Karpas-422 (cell line): ENCODE results near the gene ANXA3. TPM values are rescaled to one million over a fixed set of nuclear protein-coding genes. Genes with fewer than 3 reads are reported as not detected.
"Not testable (repeated sequence)": the region's sequence is repeated elsewhere in the genome, so short reads cannot be mapped to it uniquely, and the experiment has no call there.

Experiments used
- DNase-seq: peaks from one replicate; pipeline ENCODE4 v3.0.0-alpha.2; 2015
- H2AFZ ChIP-seq: fragments of 200-600 bp; sonication (generic); 2 replicates; pipeline ENCODE4 v1.6.1; 2014; ENCODE audit warnings: antibody characterized with exemption, low read length, mixed read lengths
- H3K27ac ChIP-seq: fragments of 200-600 bp; sonication (generic); 2 replicates; pipeline ENCODE4 v1.5.1; 2014; ENCODE audit warnings: mild to moderate bottlenecking, low read length, moderate library complexity
- H3K27me3 ChIP-seq: fragments of 200-600 bp; sonication (generic); 2 replicates; pipeline ENCODE4 v1.6.1; 2014; ENCODE audit warnings: low read length, mixed read lengths
- H3K36me3 ChIP-seq: fragments of 200-600 bp; sonication (generic); 2 replicates; pipeline ENCODE4 v1.6.1; 2014; ENCODE audit warnings: low read length, mixed read lengths; ENCODE audit not compliant: insufficient read depth
- H3K4me1 ChIP-seq: fragments of 200-600 bp; sonication (generic); 2 replicates; pipeline ENCODE4 v1.6.1; 2014; ENCODE audit warnings: mild to moderate bottlenecking, low read length, mixed read lengths
- H3K4me2 ChIP-seq: fragments of 200-600 bp; sonication (generic); 2 replicates; pipeline ENCODE4 v1.6.1; 2014; ENCODE audit warnings: low read length, low read depth, mild to moderate bottlenecking; ENCODE audit not compliant: poor library complexity, severe bottlenecking
- H3K4me3 ChIP-seq: fragments of 200-600 bp; sonication (generic); 2 replicates; pipeline ENCODE4 v1.5.1; 2014; ENCODE audit warnings: mild to moderate bottlenecking, antibody characterized with exemption, low read length, mixed read lengths
- H3K79me2 ChIP-seq: fragments of 200-600 bp; sonication (generic); 2 replicates; pipeline ENCODE4 v1.6.1; 2014; ENCODE audit warnings: mild to moderate bottlenecking, low read length, mixed read lengths
- H3K9ac ChIP-seq: fragments of 200-600 bp; sonication (generic); 2 replicates; pipeline ENCODE4 v1.6.0; 2014; ENCODE audit warnings: low read length
- H3K9me2 ChIP-seq: fragments of 200-600 bp; sonication (generic), shearing (Covaris generic); replicated peaks from 2 replicates; pipeline ENCODE4 v1.6.0; 2014; ENCODE audit warnings: mild to moderate bottlenecking, low read length, moderate library complexity; ENCODE audit not compliant: insufficient read depth
- H3K9me3 ChIP-seq: fragments of 300-700, 200-600 bp; sonication (generic); 2 replicates; pipeline ENCODE4 v1.6.1; 2014; ENCODE audit warnings: low read length, mixed read lengths
- H4K20me1 ChIP-seq: fragments of 200-600 bp; sonication (generic); 2 replicates; pipeline ENCODE4 v1.6.1; 2014; ENCODE audit warnings: mild to moderate bottlenecking, antibody characterized with exemption, low read length, low read depth; ENCODE audit not compliant: insufficient read depth
- total RNA-seq: library from RNA; depleted of rRNA; stranded (reverse); fragments of >200 nt; shearing (Covaris generic); gene quantifications from 2 replicates; pipeline ENCODE4 v1.2.3, GENCODE V29; 2014; ENCODE audit warnings: low replicate concordance

Gene ANXA3
- total RNA-seq, 1 experiment from 2014 or later = not detected

DNA sequence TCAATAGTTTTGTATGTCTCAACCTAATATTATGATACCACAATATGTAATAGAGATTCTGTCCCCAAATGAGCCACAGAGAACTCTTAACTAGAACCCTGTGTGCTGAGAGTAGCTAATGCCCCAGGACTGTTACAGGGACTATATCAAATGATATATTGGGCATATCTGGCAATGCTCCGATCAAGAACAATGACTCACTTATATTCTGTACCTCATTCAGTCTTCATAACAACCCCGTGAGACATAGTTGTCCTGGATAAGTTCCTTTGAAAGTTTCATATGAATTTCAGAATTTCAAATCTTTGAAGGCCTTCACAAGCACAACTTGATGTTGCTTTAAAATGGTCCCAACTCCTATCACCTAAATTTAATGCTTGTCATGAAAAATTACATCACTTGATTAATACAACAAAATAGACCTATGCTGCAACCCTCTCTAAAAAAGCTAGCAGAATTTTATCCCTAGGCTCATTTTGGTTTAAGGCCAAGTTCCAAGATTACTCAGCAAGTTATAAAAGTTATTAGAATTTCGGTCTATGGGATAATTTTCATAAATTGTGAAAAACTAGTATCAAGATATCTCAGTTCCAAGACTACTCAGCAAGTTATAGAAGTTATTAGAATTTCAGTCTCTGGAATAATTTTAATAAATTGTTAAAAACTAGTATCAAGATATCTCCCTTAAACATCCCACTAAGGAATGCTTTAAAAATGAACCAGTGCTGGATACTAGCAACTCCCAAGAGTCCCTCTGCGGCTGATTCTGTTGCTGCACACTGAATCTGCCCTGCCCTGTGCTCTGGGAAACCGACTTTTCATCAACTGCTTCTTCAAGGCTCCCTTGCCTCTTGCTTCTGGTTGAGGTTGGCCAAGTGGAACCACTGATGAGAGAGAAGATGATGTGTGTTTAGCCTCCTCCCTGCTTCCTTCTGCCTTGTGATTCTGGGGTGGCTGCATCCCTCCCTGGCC lies 6.0 kb upstream of the ANXA3 start:
- Histone ChIP-seq H3K79me2 (no peaks in the 10 kb centered on the region), H2AFZ (no peak overlapping the region), H3K4me1 (no peaks in the 10 kb centered on the region), H3K9me2 (no peaks in the 10 kb centered on the region), H3K9ac (no peak overlapping the region), H3K27me3 (no peaks in the 10 kb centered on the region), H3K9me3 (no peaks in the 10 kb centered on the region), H4K20me1 (no peaks in the 10 kb centered on the region), H3K4me3 (no peak overlapping the region), H3K4me2 (no peak overlapping the region), H3K36me3 (no peaks in the 10 kb centered on the region), H3K27ac (no peak overlapping the region)
- no peak for DNase-seq

DNA sequence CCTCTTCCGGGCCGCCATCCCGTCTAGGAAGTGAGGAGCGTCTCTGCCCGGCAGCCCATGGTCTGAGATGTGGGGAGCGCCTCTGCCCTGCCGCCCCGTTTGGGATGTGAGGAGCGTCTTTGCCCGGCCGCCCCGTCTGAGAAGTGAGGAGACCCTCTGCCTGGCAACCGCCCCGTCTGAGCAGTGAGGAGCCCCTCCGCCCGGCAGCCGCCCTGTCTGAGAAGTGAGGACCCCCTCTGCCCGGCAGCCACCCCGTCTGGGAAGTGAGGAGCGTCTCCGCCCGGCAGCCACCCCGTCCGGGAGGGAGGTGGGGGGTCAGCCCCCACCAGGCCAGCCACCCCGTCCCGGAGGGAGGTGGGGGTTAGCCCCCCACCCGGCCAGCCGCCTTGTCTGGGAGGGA lies 3.7 kb upstream of the ANXA3 start:
- not testable (repeated sequence) for H3K9me3 ChIP-seq, H3K27ac ChIP-seq, H3K4me2 ChIP-seq, H3K9ac ChIP-seq, H2AFZ ChIP-seq, H3K36me3 ChIP-seq, H4K20me1 ChIP-seq, H3K27me3 ChIP-seq, H3K4me3 ChIP-seq, H3K79me2 ChIP-seq, H3K4me1 ChIP-seq, DNase-seq, H3K9me2 ChIP-seq

- not testable (repeated sequence) for H3K79me2 ChIP-seq, H2AFZ ChIP-seq, H3K4me2 ChIP-seq, H3K9me3 ChIP-seq, H3K9ac ChIP-seq, H3K4me1 ChIP-seq, H3K9me2 ChIP-seq, H4K20me1 ChIP-seq, H3K27ac ChIP-seq, H3K36me3 ChIP-seq, H3K4me3 ChIP-seq, H3K27me3 ChIP-seq, DNase-seq
These were observed 2.7 kb upstream of the ANXA3 start for GRCh38 chr4:78548889-78549288.

GRCh38 chr4:78552389-78553042 lies 946 bp downstream of the ANXA3 start:
- DNase-seq = no peak
- Histone ChIP-seq H3K9ac (no peak overlapping the region), H3K27me3 (no peaks in the 10 kb centered on the region), H3K9me3 (no peaks in the 10 kb centered on the region), H3K4me2 (no peak overlapping the region), H3K9me2 (no peaks in the 10 kb centered on the region), H4K20me1 (no peaks in the 10 kb centered on the region), H3K79me2 (no peaks in the 10 kb centered on the region), H3K4me1 (no peaks in the 10 kb centered on the region), H2AFZ (no peak overlapping the region), H3K27ac (no peak overlapping the region), H3K36me3 (no peaks in the 10 kb centered on the region), H3K4me3 (no peak overlapping the region)

GRCh38 chr4:78553043-78553396 lies 1.4 kb downstream of the ANXA3 start:
- Histone ChIP-seq H3K36me3 (no peaks in the 10 kb centered on the region), H3K27me3 (no peaks in the 10 kb centered on the region), H3K9me3 (no peaks in the 10 kb centered on the region), H2AFZ (no peak overlapping the region), H3K9me2 (no peaks in the 10 kb centered on the region), H3K9ac (no peak overlapping the region), H3K27ac (no peak overlapping the region), H3K4me3 (no peak overlapping the region), H3K79me2 (no peaks in the 10 kb centered on the region), H3K4me2 (no peak overlapping the region), H3K4me1 (no peaks in the 10 kb centered on the region), H4K20me1 (no peaks in the 10 kb centered on the region)
- DNase-seq = no peak

GRCh38 chr4:78553529-78554060 lies 2.0 kb downstream of the ANXA3 start:
- no peak for DNase-seq
- no peak overlapping the region for H3K27ac ChIP-seq
- no peaks in the 10 kb centered on the region for H3K36me3 ChIP-seq
- H3K4me2 ChIP-seq = no peak overlapping the region
- H3K4me1 ChIP-seq = no peaks in the 10 kb centered on the region
- H4K20me1 ChIP-seq = no peaks in the 10 kb centered on the region
- no peaks in the 10 kb centered on the region for H3K9me3 ChIP-seq
- H3K9ac ChIP-seq = no peak overlapping the region
- no peaks in the 10 kb centered on the region for H3K9me2 ChIP-seq
- H3K4me3 ChIP-seq = no peak overlapping the region
- no peaks in the 10 kb centered on the region for H3K27me3 ChIP-seq
- H2AFZ ChIP-seq = no peak overlapping the region
- no peaks in the 10 kb centered on the region for H3K79me2 ChIP-seq

DNA sequence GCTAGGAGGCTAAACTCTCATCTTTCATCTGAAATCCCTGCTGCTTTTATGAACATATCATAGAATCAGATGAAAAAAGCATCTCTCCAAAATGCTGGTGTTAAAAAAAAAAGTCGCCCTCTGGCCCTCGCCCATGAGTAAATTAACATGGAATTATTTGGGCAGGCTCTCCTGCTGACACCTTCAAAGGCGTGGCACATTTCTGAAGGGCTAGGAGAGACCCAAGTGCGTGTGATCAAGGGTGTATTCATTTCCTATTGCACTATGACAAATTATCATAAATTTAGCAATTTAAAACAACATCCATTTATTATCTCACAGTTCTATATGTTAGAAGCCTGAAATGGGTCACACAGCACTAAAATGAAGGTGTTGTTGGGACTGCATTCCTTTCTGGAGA lies 5.1 kb downstream of the ANXA3 start:
- Histone ChIP-seq H2AFZ (no peak overlapping the region), H3K79me2 (no peaks in the 10 kb centered on the region), H3K9me3 (no peaks in the 10 kb centered on the region), H3K36me3 (no peaks in the 10 kb centered on the region), H3K9ac (no peak overlapping the region), H4K20me1 (no peaks in the 10 kb centered on the region), H3K4me1 (no peaks in the 10 kb centered on the region), H3K9me2 (no peaks in the 10 kb centered on the region), H3K27me3 (no peaks in the 10 kb centered on the region), H3K4me2 (no peak overlapping the region), H3K27ac (no peak overlapping the region), H3K4me3 (no peak overlapping the region)
- DNase-seq = no peak

DNA sequence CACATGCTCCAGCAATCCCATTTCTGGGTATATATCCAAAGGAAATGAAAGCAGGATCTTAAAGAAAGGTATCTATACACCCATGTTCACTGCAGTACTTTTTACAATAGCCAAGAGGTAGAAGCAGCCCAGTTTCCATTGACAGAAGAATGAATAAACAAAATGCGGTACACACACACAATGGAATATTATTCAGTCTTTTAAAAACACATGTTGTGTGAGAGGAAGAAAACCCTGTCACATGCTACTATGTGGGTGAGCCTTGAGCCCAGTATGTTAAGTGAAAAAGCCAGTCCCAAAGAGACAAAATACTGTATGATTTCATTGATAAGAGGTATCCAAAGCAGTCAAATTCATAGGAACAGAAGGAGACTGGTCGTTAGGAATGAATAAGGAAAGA lies 6.3 kb downstream of the ANXA3 start:
- no peaks in the 10 kb centered on the region for H3K9me3 ChIP-seq

More for the DNA sequence above, 6.3 kb downstream of the ANXA3 start:
- Histone ChIP-seq H3K79me2 (no peaks in the 10 kb centered on the region), H3K4me1 (no peaks in the 10 kb centered on the region), H3K9me2 (no peaks in the 10 kb centered on the region), H3K4me2 (no peak overlapping the region), H3K27me3 (no peaks in the 10 kb centered on the region), H3K27ac (no peak overlapping the region), H3K36me3 (no peaks in the 10 kb centered on the region), H4K20me1 (no peaks in the 10 kb centered on the region), H2AFZ (no peak overlapping the region), H3K4me3 (no peak overlapping the region), H3K9ac (no peak overlapping the region)
- DNase-seq = no peak
